SK-N-MC (cell line): ENCODE results near the gene CRTC1.

Experiments used
- DNase-seq: peaks from one replicate; pipeline ENCODE4 v3.0.0-alpha.2; 2011; ENCODE audit warnings: low read depth, low spot score
- H3K27ac ChIP-seq: fragments of 200-600 bp; sonication (generic); 2 replicates; pipeline ENCODE4 v1.5.1; 2016; ENCODE audit warnings: mixed run types
- H3K36me3 ChIP-seq: fragments of 200-600 bp; sonication (generic); 2 replicates; pipeline ENCODE4 v1.6.1; 2017; ENCODE audit warnings: antibody characterized with exemption, low read length, mixed read lengths; ENCODE audit not compliant: insufficient read depth
- H3K4me3 ChIP-seq: fragments of 200-600 bp; sonication (generic); 2 replicates; pipeline ENCODE4 v1.5.1; 2016
- H3K9ac ChIP-seq: fragments of 200-600 bp; sonication (generic); 2 replicates; pipeline ENCODE4 v1.8.0; 2017; ENCODE audit warnings: mixed run types, mixed read lengths; ENCODE audit not compliant: insufficient read length
- H3K9me3 ChIP-seq: fragments of 200-600 bp; sonication (generic); 2 replicates; pipeline ENCODE4 v1.6.1; 2017; ENCODE audit warnings: low read depth, mild to moderate bottlenecking, antibody characterized with exemption, low read length, moderate library complexity, mixed read lengths
- EZH2 ChIP-seq: fragments of 200-600 bp; sonication (generic); IDR thresholded peaks from one replicate; pipeline ENCODE4 v1.6.1; 2017; ENCODE audit warnings: antibody characterized with exemption
- FOXP2 ChIP-seq: optimal IDR thresholded peaks from 2 replicates; pipeline ENCODE3; 2011; ENCODE audit warnings: mild to moderate bottlenecking, moderate library complexity; ENCODE audit not compliant: insufficient read depth; ENCODE audit errors: extremely low read length, control extremely low read depth
- POLR2AphosphoS5 ChIP-seq: IDR thresholded peaks from 2 replicates; pipeline ENCODE4 v1.6.1; 2012; ENCODE audit warnings: mild to moderate bottlenecking, low read depth, low read length, borderline replicate concordance

CRTC1 gene

DNA sequence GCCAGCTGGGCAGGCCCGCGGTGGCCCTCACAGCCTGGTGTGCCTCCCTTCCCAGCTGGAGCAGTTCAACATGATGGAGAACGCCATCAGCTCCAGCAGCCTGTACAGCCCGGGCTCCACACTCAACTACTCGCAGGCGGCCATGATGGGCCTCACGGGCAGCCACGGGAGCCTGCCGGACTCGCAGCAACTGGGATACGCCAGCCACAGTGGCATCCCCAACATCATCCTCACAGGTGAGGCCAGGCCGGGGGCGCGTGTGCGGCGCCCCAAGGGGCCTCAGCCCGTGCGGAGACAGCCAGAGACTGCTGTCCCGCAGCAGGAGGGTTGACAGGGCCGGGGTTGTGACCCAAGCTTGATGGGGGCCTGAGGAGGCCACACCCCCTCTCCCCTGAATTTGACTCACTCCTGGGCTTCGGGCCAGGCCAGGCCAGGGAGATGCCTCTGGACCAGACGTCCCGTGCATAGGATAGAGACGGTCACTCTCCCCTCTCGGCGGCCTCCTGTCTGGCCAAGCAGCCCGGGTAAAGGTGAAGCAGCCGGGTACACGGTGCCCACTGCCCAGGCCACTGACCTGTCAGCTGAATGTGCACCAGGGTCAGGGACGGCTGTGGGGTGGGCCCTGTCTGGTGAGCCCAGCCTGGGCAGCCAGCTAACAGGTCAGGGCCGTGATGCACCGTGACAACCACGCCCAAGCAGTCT is 92.3 kb downstream of the CRTC1 start:
- H3K9me3 ChIP-seq, result no peaks in the 10 kb centered on the region
- H3K36me3 ChIP-seq, result no peaks in the 10 kb centered on the region
- H3K9ac ChIP-seq, result no peak overlapping the region
- TF ChIP-seq FOXP2 (no peak), EZH2 (no peak), POLR2AphosphoS5 (no peak)
- H3K4me3 ChIP-seq, result no peak overlapping the region
- DNase-seq, result no peak
- H3K27ac ChIP-seq, result no peak overlapping the region

GRCh38 chr19:18776288-18776594 is 92.8 kb downstream of the CRTC1 start:
- Histone ChIP-seq H3K36me3 (no peaks in the 10 kb centered on the region), H3K9me3 (no peaks in the 10 kb centered on the region), H3K9ac (no peak overlapping the region), H3K4me3 (no peak overlapping the region), H3K27ac (no peak overlapping the region)
- TF ChIP-seq POLR2AphosphoS5 (no peak), FOXP2 (no peak), EZH2 (no peak)
- DNase-seq, result no peak

DNA sequence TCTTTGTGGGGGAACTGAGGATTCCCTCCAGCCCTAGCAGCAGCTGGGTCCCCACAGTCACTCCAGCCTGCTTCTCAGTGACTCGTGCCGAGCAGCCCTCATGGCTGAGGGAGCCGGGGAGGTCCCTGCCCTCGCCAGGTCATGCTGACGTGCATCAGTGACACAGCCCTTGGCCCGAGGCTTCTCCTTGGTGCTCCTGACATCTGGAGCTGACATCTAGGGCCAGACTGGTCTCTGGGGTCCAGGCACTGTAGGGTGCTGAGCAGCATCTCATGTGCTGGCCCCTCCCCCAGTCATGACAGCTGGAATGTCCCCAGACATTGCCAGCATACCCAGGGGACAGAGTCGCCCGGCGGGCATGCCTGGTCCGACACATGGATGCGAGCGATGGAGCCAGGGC is 93.3 kb downstream of the CRTC1 start:
- no peak for DNase-seq
- Histone ChIP-seq H3K4me3 (no peak overlapping the region), H3K9ac (no peak overlapping the region), H3K27ac (no peak overlapping the region), H3K9me3 (no peaks in the 10 kb centered on the region), H3K36me3 (no peaks in the 10 kb centered on the region)
- TF ChIP-seq EZH2, result no peak
- TF ChIP-seq FOXP2, result no peak
- no peak for TF ChIP-seq POLR2AphosphoS5

DNA sequence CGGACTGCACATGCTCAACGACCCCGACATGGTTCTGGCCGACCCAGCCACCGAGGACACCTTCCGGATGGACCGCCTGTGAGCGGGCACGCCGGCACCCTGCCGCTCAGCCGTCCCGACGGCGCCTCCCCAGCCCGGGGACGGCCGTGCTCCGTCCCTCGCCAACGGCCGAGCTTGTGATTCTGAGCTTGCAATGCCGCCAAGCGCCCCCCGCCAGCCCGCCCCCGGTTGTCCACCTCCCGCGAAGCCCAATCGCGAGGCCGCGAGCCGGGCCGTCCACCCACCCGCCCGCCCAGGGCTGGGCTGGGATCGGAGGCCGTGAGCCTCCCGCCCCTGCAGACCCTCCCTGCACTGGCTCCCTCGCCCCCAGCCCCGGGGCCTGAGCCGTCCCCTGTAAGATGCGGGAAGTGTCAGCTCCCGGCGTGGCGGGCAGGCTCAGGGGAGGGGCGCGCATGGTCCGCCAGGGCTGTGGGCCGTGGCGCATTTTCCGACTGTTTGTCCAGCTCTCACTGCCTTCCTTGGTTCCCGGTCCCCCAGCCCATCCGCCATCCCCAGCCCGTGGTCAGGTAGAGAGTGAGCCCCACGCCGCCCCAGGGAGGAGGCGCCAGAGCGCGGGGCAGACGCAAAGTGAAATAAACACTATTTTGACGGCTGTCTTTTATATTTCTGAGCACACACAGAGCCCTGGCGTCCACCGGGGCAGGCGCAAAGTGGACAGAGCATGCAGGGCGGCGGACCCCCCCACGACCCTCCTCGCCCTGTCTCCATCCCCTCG is 94.0 kb downstream of the CRTC1 start:
- Histone ChIP-seq H3K9ac (no peak overlapping the region), H3K4me3 (no peak overlapping the region), H3K9me3 (no peaks in the 10 kb centered on the region), H3K36me3 (no peaks in the 10 kb centered on the region), H3K27ac (no peak overlapping the region)
- no peak for TF ChIP-seq EZH2
- TF ChIP-seq POLR2AphosphoS5, result no peak; the same call in 1 of the 2 replicates
- TF ChIP-seq FOXP2, result no peak
- no peak for DNase-seq

- no peak overlapping the region for H3K4me3 ChIP-seq
- no peaks in the 10 kb centered on the region for H3K9me3 ChIP-seq
- H3K9ac ChIP-seq, result no peak overlapping the region
Observed at GRCh38 chr19:18778076-18778389, 94.6 kb downstream of the CRTC1 start.

GRCh38 chr19:18778826-18779495 is 95.5 kb downstream of the CRTC1 start:
- H3K36me3 ChIP-seq, result no peaks in the 10 kb centered on the region
- TF ChIP-seq EZH2 (no peak), FOXP2 (no peak), POLR2AphosphoS5 (no peak)

More at GRCh38 chr19:18778076-18778389, 94.6 kb downstream of the CRTC1 start:
- no peak overlapping the region for H3K27ac ChIP-seq
- TF ChIP-seq POLR2AphosphoS5, result no peak
- TF ChIP-seq FOXP2, result no peak
- TF ChIP-seq EZH2, result no peak
- H3K36me3 ChIP-seq, result no peaks in the 10 kb centered on the region
- DNase-seq, result no peak

GRCh38 chr19:18780081-18780480 is 96.6 kb downstream of the CRTC1 start:
- DNase-seq, result no peak
- TF ChIP-seq POLR2AphosphoS5, result no peak
- no peak for TF ChIP-seq FOXP2
- TF ChIP-seq EZH2, result no peak
- Histone ChIP-seq H3K4me3 (no peak overlapping the region), H3K27ac (no peak overlapping the region), H3K9me3 (no peaks in the 10 kb centered on the region), H3K9ac (no peak overlapping the region), H3K36me3 (no peaks in the 10 kb centered on the region)

More at GRCh38 chr19:18778826-18779495, 95.5 kb downstream of the CRTC1 start:
- no peak overlapping the region for H3K4me3 ChIP-seq
- no peak for DNase-seq
- H3K27ac ChIP-seq, result no peak overlapping the region
- H3K9ac ChIP-seq, result no peak overlapping the region
- no peaks in the 10 kb centered on the region for H3K9me3 ChIP-seq

- H3K9me3 ChIP-seq, result no peaks in the 10 kb centered on the region
Observed at GRCh38 chr19:18780631-18781030, 97.2 kb downstream of the CRTC1 start.

GRCh38 chr19:18781047-18781600 is 97.6 kb downstream of the CRTC1 start:
- TF ChIP-seq EZH2, result no peak
- no peak for TF ChIP-seq POLR2AphosphoS5
- no peak for TF ChIP-seq FOXP2
- H3K9ac ChIP-seq, result no peak overlapping the region
- no peak overlapping the region for H3K27ac ChIP-seq
- H3K4me3 ChIP-seq, result no peak overlapping the region
- no peaks in the 10 kb centered on the region for H3K9me3 ChIP-seq
- no peaks in the 10 kb centered on the region for H3K36me3 ChIP-seq
- DNase-seq, result no peak

More at GRCh38 chr19:18780631-18781030, 97.2 kb downstream of the CRTC1 start:
- no peak overlapping the region for H3K4me3 ChIP-seq
- no peak overlapping the region for H3K27ac ChIP-seq
- no peaks in the 10 kb centered on the region for H3K36me3 ChIP-seq
- TF ChIP-seq EZH2, result no peak
- TF ChIP-seq POLR2AphosphoS5, result no peak
- TF ChIP-seq FOXP2, result no peak
- no peak for DNase-seq
- H3K9ac ChIP-seq, result no peak overlapping the region
